SHP77 treated with DMSO at 0.1 percent for 48 hours (cell line): Measurements from ENCODE around the gene CYP2U1.
A peak's percentile ranks its signal among the peaks of the same experiment; 100 is the strongest.

Experiments
- DNase-seq: peaks from one replicate; lab custom pipeline; 2025; lab: John Stamatoyannopoulos, UW

Gene CYP2U1

GRCh38 chr4:107987916-107988762, 56.8 kb downstream of the CYP2U1 start:
- no peak for DNase-seq

- no peak for DNase-seq
Measured at GRCh38 chr4:107988763-107989035, 57.4 kb downstream of the CYP2U1 start.

- no peak for DNase-seq
Measured at GRCh38 chr4:107989162-107989536, 57.8 kb downstream of the CYP2U1 start.

- peak; percentile 39 for DNase-seq
Measured at GRCh38 chr4:107989537-107990386, 58.4 kb downstream of the CYP2U1 start, which contains the start of gene HADH. HADH (plus strand) TSS chr4:107989889; CDS start chr4:107989933, 44 bp downstream.

- DNase-seq = no peak
Measured at GRCh38 chr4:107991945-107992630, 60.7 kb downstream of the CYP2U1 start.

GRCh38 chr4:107993969-107994368, 62.6 kb downstream of the CYP2U1 start:
- DNase-seq = no peak

GRCh38 chr4:107994894-107995293, 63.5 kb downstream of the CYP2U1 start:
- no peak for DNase-seq

- no peak for DNase-seq
Measured at GRCh38 chr4:107996949-107997788, 65.8 kb downstream of the CYP2U1 start.

GRCh38 chr4:107997794-107998193, 66.4 kb downstream of the CYP2U1 start:
- DNase-seq = no peak

GRCh38 chr4:107999932-108000539, 68.7 kb downstream of the CYP2U1 start:
- DNase-seq = no peak

GRCh38 chr4:108001540-108002135, 70.3 kb downstream of the CYP2U1 start:
- no peak for DNase-seq
